Central memory CD8-positive, alpha-beta T cell (primary cell): ENCODE results near the gene GNE.
A peak's percentile ranks its signal among the peaks of the same experiment; 100 is the strongest.

Experiments
- ATAC-seq: fragments of 150-1000 bp; cut with Tn5 transposase; replicated peaks from 2 replicates; pipeline ENCODE4 v1.10.0; 2022; ENCODE audit warnings: mild to moderate bottlenecking, moderate FRiP score, moderate number of reproducible peaks; ENCODE audit not compliant: poor library complexity, severe bottlenecking; ENCODE audit errors: extremely low read depth
- DNase-seq, 2 donors: peaks; one replicate each; pipeline ENCODE4 v3.0.0; 2021; ENCODE audit warnings: low spot score in 2 of 2
- H3K27ac Mint-ChIP-seq: one replicate; pipeline ENCODE4 v1.8.0; 2022; ENCODE audit warnings: low read depth, mild to moderate bottlenecking, moderate library complexity, mixed read lengths
- H3K27me3 Mint-ChIP-seq: one replicate; pipeline ENCODE4 v1.8.0; 2022; ENCODE audit warnings: mixed read lengths
- H3K36me3 Mint-ChIP-seq: one replicate; pipeline ENCODE4 v1.8.0; 2022; ENCODE audit warnings: mild to moderate bottlenecking, moderate library complexity, mixed read lengths; ENCODE audit not compliant: insufficient read depth
- H3K4me1 Mint-ChIP-seq: one replicate; pipeline ENCODE4 v1.8.0; 2022; ENCODE audit warnings: mixed read lengths
- H3K4me3 Mint-ChIP-seq: one replicate; pipeline ENCODE4 v1.8.0; 2022; ENCODE audit warnings: mild to moderate bottlenecking, moderate library complexity, mixed read lengths
- H3K9me3 Mint-ChIP-seq: one replicate; pipeline ENCODE4 v1.8.0; 2022; ENCODE audit warnings: mixed read lengths

Gene GNE

DNA sequence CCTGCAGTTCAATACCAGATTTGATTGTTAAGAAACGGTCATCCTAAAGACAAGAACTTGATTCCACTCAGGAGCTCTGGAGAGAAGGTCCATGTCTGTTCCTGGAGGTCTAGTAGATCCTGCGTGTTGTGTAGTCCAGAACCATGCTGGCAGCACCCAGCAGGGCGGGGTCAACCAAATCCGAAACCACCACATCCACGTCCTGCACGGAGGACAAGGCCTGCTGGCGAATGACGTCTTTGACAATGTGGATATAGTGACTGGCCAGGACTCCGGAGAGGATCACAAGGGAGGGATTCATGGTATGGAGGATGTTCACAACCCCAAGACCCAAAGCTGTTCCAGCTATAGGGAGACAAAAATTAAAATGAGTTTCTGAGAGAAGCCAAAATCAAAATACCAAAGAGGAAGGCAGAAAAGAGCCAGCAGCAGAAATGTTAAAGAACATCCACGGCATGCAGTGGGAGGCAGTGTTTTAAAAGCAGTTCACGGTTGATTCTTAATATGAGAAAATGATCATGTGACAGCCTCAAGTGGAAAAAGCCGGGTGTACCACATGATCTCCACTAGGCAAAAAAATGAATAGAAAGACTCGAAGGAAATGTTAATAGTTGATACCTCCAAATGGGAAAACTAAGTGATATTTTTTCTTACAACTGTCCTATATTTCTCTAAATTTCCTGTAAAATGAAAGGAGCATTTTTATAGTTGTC is 40.8 kb downstream of the GNE start:
- H3K27ac Mint-ChIP-seq: peak overlapping the region; percentile 42
- no peaks in the 10 kb centered on the region for H3K9me3 Mint-ChIP-seq
- H3K4me1 Mint-ChIP-seq: peaks cover 18% of the 10 kb centered on the region

DNA sequence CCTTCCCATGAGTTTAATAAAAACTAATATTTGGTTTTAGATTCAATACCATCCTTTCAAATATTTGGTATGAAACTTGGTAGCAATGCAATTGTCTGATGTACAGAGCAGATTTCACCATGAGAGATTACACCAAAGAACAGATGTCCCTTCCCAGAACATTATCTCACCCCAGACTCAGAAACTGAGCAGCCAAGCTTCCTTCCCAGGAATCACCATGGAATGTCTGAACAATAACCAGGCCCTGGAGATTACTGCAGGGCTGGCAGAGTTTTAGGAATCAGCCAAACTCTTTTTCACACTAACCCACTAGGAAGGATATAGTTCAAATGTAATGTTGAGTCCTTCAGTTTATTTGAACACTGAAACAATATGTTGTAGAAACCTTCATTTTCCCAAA is 43.7 kb downstream of the GNE start:
- DNase-seq (no peak), ATAC-seq (no peak)
- H3K9me3 Mint-ChIP-seq: no peaks in the 10 kb centered on the region
- no peak overlapping the region for H3K27ac Mint-ChIP-seq
- H3K27me3 Mint-ChIP-seq: no peaks in the 10 kb centered on the region
- no peak overlapping the region for H3K4me3 Mint-ChIP-seq
- H3K4me1 Mint-ChIP-seq: peaks cover 39% of the 10 kb centered on the region
- H3K36me3 Mint-ChIP-seq: peaks cover 41% of the 10 kb centered on the region

More for the DNA sequence above, 40.8 kb downstream of the GNE start:
- Mint-ChIP-seq H3K27me3 (no peaks in the 10 kb centered on the region), H3K36me3 (peaks cover 41% of the 10 kb centered on the region), H3K4me3 (no peak overlapping the region)
- ATAC-seq (no peak), DNase-seq (no peak)

DNA sequence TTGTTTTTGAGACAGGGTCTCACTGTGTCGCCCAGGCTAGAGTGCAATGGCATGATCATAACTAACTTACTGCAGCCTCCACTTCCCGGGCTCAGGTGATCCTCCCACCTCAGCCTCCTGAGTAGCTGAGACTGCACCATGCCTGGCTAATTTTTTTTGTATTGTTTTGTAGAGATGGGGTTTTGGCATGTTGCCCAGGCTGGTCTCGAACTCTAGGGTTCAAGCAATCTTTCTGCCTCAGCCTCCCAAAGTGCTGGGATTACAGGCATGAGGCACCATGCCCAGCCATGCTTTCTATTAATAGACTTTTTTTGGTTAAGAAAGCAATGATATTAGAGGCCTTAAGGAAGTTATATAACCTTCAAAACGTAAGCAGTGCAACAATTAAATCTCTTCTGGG is 44.3 kb downstream of the GNE start:
- H3K4me1 Mint-ChIP-seq: peaks cover 41% of the 10 kb centered on the region
- H3K27me3 Mint-ChIP-seq: no peaks in the 10 kb centered on the region
- DNase-seq (no peak), ATAC-seq (no peak)
- H3K4me3 Mint-ChIP-seq: no peak overlapping the region
- H3K36me3 Mint-ChIP-seq: peaks cover 46% of the 10 kb centered on the region
- H3K9me3 Mint-ChIP-seq: no peaks in the 10 kb centered on the region
- no peak overlapping the region for H3K27ac Mint-ChIP-seq

DNA sequence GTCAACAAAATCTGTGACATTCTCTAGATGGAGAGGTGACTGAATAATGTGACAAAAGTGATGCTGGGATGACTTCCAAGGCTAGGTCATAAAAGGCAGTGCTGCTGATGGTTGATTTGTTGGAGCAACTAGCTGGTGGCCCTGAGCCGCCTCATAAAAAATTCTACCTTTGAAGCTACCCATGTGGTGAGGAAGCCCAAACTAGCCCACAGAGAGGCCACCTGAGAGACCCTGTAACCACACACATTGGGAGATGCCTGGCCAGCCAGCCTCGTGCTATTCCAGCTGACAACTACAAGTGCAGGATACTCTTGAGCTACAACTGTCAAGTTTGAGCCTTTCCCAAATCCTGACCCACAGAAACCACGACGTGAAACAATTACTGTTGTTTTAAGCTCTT is 44.9 kb downstream of the GNE start:
- Mint-ChIP-seq H3K4me3 (no peak overlapping the region), H3K9me3 (no peaks in the 10 kb centered on the region), H3K27me3 (no peaks in the 10 kb centered on the region), H3K4me1 (peaks cover 43% of the 10 kb centered on the region), H3K27ac (peak overlapping the region; percentile 12), H3K36me3 (peaks cover 45% of the 10 kb centered on the region)
- ATAC-seq (no peak), DNase-seq (no peak)

DNA sequence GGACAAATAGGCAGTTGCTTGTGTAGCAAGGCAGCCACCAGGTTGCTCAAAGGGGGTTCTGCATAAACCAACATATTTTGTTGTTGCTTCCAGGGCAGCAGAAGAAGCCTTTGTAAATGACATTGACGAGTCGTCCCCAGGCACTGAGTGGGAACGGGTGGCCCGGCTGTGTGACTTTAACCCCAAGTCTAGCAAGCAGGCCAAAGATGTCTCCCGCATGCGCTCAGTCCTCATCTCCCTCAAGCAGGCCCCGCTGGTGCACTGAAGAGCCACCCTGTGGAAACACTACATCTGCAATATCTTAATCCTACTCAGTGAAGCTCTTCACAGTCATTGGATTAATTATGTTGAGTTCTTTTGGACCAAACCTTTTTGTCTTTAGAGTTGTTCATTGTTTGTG is 46.7 kb downstream of the GNE start:
- ATAC-seq (no peak), DNase-seq (no peak)
- peaks cover 56% of the 10 kb centered on the region for H3K4me1 Mint-ChIP-seq
- H3K27me3 Mint-ChIP-seq: no peaks in the 10 kb centered on the region
- no peak overlapping the region for H3K4me3 Mint-ChIP-seq
- no peak overlapping the region for H3K27ac Mint-ChIP-seq
- H3K9me3 Mint-ChIP-seq: no peaks in the 10 kb centered on the region
- peaks cover 44% of the 10 kb centered on the region for H3K36me3 Mint-ChIP-seq

DNA sequence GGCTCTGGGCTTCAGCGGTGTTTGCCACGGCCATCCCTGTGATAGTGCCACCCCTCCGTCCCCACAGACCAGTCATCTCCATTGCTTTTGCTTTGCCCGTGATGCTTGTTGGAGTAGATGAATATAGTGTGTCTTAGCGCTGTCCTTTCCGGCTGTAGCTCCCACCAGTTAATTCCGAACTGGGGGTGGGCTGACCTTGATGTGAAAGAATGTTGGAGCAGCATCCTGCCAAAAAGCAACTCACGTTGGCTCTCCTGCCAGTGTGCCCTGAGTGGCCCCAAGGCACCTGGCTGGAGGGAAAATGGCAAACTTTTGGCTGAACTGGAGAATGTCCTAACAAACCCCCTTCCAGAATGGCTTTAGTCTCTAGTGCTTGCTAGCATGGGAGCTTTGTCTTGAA is 47.5 kb downstream of the GNE start:
- H3K9me3 Mint-ChIP-seq: no peaks in the 10 kb centered on the region
- H3K27ac Mint-ChIP-seq: no peak overlapping the region
- peaks cover 51% of the 10 kb centered on the region for H3K4me1 Mint-ChIP-seq
- no peaks in the 10 kb centered on the region for H3K27me3 Mint-ChIP-seq
- H3K4me3 Mint-ChIP-seq: no peak overlapping the region
- H3K36me3 Mint-ChIP-seq: peaks cover 47% of the 10 kb centered on the region
- ATAC-seq (no peak), DNase-seq (no peak)

DNA sequence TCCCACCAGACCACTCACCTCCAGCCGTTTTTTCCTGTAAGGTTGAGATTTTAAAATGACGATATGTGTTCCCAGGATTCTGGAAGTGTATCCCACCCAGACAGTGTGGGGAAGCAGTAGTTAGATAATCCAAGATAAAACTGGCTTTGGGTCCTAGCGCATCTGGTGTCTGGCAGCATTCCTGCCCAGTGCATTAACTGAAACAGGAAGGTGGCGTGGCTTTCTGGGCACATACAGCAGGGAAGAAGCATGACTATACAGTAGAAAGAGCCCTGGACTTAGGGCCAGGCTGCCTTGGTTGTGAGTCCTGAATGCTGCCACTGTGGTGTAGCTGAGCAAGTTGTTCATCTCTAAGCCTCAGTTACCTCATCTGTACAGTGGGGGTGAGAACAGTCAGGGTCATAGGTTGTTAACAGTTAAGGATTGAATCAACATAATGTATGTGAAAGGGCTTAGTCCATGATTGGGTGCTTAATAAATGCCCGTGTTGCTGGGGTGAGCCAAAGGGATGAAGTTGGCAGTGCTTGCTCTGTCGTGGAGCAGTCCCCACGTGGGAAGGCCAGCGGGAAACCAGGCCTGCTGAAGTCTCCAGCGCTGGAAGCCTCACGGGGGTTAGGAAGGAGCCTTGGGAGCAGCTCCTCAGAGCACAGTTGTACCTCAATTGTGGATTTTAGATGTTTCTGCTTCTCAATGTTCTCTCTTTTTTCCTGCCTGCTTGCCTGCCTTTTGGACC is 49.6 kb downstream of the GNE start:
- H3K9me3 Mint-ChIP-seq: no peaks in the 10 kb centered on the region
- peaks cover 60% of the 10 kb centered on the region for H3K36me3 Mint-ChIP-seq
- ATAC-seq: no peak
- H3K4me1 Mint-ChIP-seq: peaks cover 50% of the 10 kb centered on the region
- no peaks in the 10 kb centered on the region for H3K27me3 Mint-ChIP-seq
- peak overlapping the region; percentile 79 for H3K27ac Mint-ChIP-seq
- DNase-seq: no peak
- H3K4me3 Mint-ChIP-seq: no peak overlapping the region

DNA sequence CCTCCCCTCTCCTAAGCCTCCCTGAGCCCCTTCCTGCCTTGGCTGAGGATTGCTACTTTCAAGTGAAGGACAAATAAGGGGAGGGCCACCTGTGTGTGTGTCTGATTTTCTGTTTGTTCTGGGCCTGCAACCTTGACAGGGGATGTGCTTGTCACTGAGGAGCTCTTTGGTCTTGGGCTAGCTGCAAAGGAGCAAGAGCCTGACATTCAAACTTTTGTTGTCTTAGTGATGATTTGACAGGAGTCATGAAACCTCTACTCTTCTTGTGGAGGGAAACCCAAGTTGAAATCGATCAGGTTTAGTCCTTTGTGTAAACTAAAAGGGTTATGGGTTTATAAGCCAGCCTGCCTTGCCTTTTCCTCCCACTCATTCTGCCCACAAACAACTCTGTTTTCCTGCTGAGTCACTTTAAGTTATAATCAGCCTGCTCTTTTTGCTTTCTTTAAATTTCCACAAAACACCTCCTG is 50.7 kb downstream of the GNE start:
- Mint-ChIP-seq H3K27ac (peak overlapping the region; percentile 79), H3K27me3 (no peaks in the 10 kb centered on the region), H3K36me3 (peaks cover 69% of the 10 kb centered on the region), H3K4me1 (peaks cover 50% of the 10 kb centered on the region), H3K4me3 (no peak overlapping the region), H3K9me3 (no peaks in the 10 kb centered on the region)
- DNase-seq (no peak), ATAC-seq (no peak)

DNA sequence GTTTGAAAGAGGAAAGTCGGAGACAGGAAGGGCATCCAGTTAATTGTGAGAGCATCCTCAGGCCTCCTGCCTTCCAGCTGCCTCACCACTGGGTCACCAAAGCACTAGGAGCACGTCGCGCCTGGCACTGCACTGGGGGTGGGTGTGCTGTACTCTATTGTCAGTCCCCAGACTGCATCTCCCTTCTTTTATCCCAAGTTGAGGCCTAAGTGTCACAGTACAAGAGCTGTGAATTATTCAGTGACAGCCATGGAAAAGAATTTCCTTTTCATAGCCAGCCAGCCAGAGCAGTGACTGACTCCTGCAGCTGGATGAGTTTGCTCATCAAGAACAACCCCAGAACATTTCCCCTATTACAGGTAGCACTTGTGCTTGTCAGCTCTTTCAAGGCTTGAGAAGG is 51.2 kb downstream of the GNE start:
- H3K4me1 Mint-ChIP-seq: peaks cover 50% of the 10 kb centered on the region
- DNase-seq (no peak), ATAC-seq (no peak)
- peaks cover 73% of the 10 kb centered on the region for H3K36me3 Mint-ChIP-seq
- no peaks in the 10 kb centered on the region for H3K27me3 Mint-ChIP-seq
- H3K27ac Mint-ChIP-seq: peak overlapping the region; percentile 79
- H3K9me3 Mint-ChIP-seq: no peaks in the 10 kb centered on the region
- H3K4me3 Mint-ChIP-seq: no peak overlapping the region

DNA sequence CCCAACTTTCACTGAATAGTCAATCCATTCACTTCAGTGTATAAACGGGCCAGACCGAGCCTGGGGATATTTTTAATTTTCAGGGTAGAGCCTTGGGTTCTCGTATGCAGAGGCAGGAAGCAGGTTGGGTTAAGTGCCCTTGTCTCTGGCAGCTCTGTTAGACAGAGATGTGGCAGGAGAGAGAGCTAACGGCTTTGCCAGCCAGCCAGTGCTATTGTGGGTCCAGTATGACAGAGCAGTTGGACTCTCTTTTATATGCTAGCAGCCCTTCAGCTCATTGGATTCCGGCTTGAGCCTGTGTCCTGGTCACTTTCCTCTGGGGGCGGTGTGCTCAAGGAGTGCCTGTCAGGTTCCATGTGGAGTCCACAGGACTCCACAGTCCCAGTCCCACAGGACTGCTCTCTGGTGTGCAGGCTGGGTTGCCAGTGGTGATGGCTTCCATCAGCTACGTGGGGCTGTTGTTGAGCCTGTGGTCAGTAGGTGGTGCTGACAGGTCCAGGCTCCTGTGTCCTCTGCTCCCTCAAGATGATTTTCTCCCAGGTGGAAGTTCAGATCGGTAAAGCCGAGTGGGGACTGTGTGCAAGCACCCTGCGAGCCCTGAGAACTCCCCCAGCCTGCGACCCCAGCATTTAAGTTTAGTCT is 53.2 kb downstream of the GNE start:
- Mint-ChIP-seq H3K4me3 (no peak overlapping the region), H3K9me3 (no peaks in the 10 kb centered on the region), H3K27me3 (no peaks in the 10 kb centered on the region), H3K36me3 (peaks cover 70% of the 10 kb centered on the region), H3K4me1 (peaks cover 34% of the 10 kb centered on the region), H3K27ac (no peak overlapping the region)
- no peak for ATAC-seq
- DNase-seq: no peak

DNA sequence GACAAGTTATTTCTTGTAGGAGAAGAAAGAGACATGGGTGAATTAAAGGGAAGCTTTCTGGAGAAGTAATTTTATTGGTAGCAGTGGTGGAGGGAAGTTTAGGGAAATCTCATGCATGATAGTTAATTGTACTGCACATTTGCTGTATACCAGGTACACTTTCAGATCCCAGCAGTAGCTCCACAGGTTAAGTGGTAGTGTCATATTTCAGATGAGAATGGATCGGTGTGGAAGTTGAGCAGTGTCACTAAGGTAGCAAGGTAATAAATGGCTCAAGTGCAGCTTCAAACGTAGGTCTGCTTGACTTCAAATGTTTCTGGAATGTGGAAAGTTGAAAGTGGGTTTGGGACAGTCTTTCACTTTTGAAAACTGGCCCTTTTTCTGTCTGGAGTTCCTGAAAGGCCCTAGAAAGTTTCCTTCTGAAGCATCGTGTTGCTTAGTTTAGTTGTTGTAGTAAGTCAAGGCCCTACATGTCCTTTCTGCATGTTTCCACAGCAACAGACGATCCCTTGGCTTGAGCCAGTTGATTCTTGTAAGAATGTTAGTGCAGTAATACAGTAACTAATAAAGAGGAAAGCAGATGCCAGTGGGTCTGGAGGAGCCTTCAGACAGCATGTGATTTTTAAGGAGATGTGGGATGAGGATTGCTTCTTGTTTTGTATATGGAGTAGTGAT is 63.8 kb downstream of the GNE start:
- Mint-ChIP-seq H3K27ac (peak overlapping the region; percentile 58), H3K9me3 (no peaks in the 10 kb centered on the region), H3K36me3 (peaks cover 39% of the 10 kb centered on the region), H3K4me3 (peak overlapping the region; percentile 89), H3K27me3 (no peaks in the 10 kb centered on the region), H3K4me1 (peaks cover 41% of the 10 kb centered on the region)
- DNase-seq (no peak), ATAC-seq (no peak)

DNA sequence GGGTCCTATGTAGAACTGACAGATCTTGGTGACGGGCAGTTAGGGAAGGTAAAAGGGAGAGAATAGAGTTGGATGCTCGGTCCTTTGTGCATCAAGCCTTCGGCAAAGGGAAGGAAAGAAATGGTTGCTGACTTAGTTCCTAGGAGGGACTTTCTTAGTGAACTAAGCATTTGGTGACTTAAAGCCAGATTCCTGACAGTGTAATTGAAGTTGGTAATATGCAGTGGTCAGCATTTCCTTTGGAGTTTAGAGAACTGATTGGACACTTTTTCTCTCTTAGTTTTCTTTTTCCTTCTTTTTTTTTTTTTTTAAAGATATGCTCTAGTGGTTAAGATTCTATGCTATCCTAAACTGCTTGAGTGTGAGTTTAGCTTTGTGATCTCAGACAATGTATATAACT is 65.2 kb downstream of the GNE start:
- Mint-ChIP-seq H3K9me3 (no peaks in the 10 kb centered on the region), H3K4me1 (peaks cover 41% of the 10 kb centered on the region), H3K27me3 (no peaks in the 10 kb centered on the region), H3K36me3 (peaks cover 28% of the 10 kb centered on the region), H3K4me3 (peak overlapping the region; percentile 89), H3K27ac (peak overlapping the region; percentile 63)
- no peak for DNase-seq
- ATAC-seq: no peak
